GM18909 (cell line): ENCODE data around the gene TRANK1.

Source experiments
- ATAC-seq: cut with Tn5 transposase; IDR thresholded peaks from one replicate; pipeline ENCODE4 v1.9.1; 2021; ENCODE audit warnings: mild to moderate bottlenecking; ENCODE audit not compliant: unreplicated experiment, poor library complexity

The TRANK1 gene

DNA sequence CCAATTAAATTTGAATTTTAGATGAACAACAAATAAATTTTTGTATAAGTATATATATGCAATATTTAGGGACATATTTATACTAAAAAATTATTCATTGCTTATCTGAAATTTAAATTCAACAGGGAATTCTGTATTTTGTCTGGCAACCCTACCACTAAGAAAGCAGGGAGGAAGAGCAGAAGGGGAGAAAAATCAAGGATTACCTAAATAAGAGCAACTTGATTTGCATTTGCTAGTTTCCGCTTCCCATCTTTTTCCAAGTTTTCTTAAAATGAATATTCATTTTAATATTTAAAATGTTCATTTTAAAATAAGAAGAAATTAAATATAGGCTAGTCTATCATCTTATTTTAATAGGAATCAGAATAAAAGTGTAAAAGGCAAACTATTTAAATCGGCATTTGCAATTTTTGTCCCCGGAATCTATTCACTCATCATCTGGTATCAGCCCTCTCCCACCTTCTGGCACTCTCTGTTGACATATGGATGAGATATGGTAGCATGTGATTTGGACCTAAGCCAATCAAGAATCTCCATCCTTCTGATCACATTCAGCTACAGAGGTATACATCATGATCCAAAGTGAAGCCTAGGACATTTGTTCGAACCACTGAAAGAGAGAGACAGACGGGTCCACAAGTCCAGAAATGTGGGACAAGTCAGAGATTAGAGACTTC lies 82.6 kb downstream of the TRANK1 start:
- no peak for ATAC-seq

DNA sequence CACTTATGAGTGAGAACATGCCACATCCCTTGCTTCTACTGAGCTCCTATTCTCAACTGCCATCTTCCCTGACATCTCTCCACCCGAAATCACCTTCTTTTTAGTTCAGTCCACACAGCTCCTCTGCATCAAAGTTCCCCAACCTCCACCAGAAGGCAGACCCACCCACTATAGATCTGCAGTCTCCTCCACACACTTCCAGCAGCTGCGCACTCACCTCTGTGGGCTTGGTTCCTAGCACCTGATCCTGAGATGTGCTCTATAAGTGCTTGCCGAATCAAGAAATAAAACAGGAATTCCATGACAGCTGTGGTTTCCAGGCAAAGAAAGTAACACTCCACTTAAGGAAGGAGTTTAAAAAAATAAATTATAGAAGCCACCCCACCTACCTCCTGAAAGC lies 85.4 kb downstream of the TRANK1 start:
- no peak for ATAC-seq

DNA sequence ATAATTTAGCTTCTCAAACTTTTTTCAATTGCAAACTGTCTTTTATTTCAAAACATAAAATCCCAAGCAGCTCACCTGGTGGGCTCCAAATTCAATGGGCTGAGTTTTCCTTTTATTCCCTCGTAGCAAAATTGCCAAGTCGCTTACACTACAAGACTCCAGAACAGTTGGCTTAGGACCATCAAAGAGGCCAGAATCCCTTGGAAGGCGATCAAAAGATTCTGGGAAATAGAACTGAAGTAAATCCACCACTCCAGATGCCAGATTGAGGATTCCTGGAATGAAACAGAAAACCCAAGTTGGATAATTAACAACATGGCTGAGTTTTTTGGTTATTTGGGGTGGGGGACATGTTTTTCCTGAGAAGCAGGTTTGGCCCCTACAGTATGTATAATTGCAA lies 92.8 kb downstream of the TRANK1 start:
- ATAC-seq = no peak

DNA sequence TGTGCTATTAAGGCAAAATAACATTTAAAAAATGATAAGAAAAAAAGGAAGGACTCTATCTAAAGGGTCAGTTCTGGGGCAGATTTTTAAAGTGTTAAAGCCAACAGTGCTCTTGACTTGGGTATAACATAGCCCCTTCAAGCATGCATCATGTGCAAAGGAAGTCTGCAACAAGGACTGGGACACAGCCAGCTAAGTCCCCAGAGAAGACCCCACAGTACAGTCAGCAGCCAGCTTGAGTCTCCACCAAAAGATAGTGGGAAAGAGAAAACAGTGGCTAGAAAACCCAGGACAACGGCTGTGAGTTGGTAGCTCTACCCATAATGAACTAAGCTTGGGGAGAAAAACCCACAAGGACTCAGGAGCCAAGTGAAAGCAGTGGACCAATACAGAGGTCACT lies 94.1 kb downstream of the TRANK1 start:
- no peak for ATAC-seq

DNA sequence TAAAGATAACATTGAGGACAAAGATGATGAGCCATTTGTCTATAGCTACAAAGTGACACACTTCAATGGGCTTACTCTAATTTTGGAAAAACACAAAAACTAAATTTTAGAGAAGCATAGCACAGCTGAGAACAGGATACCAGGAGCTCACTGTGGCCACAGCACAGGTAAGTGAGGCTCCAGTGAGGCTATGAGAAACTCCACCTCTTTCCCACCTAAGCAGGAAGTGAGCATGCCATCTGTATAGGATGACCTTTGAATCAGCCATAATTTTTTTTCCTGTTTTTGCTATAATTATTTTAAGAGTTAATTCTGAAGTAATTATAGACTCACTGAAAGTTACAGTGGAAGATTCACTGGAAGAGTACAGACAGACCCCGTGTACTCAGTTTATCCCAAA lies 98.4 kb downstream of the TRANK1 start:
- ATAC-seq = no peak

DNA sequence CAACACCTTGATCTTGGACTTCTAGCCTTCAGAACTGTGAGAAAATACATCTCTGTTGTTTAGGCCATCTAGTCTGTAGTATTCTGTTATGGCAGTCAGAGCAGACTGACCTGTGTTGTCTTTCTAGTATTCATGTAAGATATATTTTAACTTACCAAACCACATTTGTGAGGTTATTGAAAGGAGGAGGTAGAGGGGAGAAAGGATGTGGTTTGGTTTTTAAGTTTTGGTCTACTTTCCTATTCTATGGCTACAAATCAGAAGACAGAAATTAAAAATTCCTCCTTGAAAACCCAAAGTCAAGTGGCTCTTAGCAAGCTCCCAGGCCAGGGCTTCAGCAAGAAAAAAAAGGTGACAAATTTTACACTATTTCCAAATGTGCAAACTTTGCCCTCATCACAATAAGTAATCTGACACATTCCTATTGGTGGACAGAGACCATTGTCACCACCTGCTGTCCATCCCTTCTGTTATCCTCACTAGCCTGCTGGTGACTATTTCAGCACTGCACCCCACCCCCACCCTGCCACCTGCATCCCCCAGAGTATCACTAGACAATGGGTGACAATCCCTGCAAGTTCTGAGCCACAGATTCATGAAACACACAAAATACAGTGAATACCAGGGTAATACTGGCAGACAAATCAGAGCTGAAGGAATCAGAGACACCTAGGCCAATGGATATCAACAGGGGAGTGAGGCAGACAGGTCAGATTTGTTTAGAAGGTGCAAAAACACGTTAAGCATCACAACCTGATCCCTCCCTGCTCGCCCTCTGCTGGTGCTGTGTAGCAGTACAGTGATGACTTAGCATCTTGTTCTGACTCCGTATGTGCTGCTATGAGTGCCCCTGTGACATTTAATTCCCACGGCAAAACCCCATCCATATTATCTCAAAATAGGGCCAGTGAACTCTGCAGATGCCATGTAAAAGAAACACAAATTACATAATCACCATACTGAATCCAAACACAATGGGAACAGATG lies 101.5 kb downstream of the TRANK1 start:
- peak; percentile 91 for ATAC-seq

DNA sequence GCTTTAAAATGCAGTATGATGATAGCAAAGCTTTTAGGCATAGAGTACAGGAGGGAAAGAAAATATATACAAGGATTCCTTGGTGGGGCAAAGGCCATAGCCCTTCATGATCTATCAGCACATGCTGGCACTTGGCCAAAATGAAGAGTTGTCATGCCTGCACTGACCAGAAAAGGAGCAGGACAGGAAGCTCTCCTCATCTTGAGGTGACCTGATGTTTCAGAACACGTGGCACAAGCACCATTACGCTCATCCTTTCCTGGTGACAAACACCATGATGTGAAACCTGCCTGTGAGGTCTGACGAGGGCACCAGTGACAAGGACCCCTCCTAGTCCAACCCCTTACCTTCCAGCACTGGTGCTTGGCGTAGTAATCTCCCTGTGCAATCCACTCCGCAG lies 102.6 kb downstream of the TRANK1 start:
- ATAC-seq = no peak

DNA sequence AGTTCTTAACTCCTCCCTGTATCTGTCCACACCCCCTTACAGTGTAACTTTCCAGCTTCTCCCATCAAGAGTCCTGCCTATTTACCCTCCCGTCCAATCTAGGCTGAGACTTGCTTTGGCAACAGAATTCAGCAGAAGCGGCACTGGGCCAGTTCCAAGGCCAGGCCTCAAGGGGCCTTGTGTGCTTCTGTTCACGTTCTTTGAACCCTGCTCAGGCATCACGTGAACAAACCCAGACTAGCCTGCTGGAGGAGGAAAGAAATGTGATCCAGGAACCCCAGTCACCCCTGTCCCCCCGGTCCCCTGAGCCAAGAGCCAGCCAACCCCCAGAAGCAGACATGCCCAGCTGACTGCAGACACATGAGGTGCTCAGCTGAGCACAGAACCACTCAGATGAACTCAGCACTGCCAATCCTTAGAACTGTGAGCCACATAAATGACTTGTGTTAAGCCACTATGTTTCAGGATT lies 104.4 kb downstream of the TRANK1 start:
- ATAC-seq = no peak

DNA sequence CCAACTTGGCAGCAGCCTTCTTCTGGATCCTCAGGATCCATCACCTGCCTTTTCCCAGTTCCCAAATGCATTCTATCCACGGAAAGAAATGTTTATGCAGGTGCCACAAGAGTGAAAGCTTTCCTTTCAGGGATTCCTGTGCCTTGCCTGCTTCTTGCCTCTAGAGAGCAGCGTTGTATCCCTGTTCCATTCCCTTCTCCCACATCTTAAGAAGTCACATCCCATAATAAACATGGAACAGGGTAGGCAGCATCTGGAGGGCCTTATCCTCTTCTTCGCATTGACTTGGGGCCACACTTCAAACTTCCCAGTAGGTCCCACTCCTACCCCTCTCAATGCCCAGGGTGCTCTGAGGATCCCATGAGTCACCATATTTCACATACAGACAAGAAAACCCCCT lies 107.8 kb downstream of the TRANK1 start:
- ATAC-seq = no peak

DNA sequence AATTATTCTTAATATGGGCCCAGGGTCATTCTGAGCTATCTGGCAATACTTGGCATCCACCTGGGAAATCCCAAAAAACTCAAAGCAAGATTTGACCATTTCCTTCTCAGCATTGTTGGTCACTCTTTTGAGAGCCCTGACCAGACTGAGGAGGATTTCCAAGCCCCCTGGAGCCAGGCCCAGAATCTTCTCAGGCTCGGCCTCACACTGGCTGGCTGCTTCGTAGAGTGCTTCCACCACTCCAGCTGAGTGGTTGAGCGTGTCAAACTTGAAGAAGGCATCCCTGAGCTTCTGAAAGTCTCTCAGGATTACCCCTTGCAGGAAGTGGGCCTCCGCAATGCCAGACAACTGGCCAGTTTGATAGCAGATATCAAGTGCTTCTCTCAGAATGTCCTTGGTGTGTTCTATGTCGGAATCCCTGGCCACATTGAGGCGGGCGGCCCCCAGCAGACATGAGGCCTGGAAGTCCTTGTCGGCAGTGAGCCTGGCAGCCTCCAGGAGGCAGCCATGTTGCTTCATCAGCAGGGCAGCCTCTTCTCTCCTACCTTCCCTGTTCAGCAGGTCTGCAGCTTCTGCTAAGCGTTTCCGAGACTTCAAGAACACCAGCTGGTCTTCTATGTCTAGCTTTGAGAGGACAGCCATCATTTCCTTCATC lies 111.6 kb downstream of the TRANK1 start:
- ATAC-seq = no peak

DNA sequence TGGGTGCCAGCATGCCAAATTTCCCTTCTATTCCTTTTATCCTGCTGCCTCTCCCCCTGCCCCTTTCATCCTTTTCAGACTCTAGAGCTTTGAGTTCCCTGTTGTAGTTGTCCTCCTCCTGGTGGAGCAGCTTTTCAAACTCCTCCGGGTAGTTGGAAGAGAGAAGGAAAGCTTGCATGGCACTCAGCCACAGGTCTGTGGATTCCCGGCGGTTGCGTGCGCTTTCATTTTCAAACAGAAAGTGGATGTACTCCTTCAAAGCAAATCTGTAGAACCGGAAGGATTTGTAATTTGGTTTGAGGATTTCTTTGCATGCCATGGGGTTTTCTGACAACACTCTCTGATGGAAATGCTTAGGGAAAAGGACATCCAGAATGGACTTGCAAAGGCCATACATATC lies 112.4 kb downstream of the TRANK1 start:
- no peak for ATAC-seq

DNA sequence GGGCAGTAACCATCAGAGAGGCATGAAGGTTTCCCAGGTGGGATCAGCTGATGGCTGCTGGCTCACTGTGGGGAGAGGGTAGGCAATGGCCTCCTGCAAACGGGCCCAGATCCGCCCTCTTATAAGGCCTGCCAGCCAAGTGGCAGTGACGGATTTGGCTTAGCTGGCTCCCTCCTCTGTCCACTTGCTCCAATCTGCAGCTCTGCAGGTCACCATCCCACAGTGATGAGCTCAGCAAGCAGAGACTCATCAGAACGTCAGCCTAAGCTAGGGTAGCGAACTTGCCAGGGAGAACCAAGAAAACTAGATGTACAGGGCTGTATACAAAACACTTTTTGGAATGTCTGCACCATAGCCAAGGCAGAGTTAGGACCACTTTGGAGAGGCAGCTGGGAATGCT lies 117.7 kb downstream of the TRANK1 start:
- ATAC-seq = no peak

DNA sequence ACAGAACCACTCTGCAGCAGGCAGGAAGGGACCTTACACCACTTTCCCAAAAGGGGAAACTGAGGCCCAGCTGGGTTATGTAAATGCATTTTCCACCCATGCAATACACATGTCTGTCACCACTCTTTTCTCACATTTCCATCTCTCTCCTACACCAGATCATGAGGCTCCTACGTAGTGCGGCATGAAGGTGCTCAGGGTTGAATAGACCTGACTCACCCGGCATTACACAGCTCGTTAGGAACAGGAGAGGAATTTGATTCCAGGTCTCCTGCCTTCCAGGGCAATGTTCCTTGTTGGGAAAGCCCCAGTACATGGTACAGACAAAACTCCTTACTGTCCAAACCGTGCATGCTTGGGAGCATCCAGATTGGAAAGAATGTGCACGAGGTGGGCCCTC lies 118.6 kb downstream of the TRANK1 start:
- no peak for ATAC-seq

DNA sequence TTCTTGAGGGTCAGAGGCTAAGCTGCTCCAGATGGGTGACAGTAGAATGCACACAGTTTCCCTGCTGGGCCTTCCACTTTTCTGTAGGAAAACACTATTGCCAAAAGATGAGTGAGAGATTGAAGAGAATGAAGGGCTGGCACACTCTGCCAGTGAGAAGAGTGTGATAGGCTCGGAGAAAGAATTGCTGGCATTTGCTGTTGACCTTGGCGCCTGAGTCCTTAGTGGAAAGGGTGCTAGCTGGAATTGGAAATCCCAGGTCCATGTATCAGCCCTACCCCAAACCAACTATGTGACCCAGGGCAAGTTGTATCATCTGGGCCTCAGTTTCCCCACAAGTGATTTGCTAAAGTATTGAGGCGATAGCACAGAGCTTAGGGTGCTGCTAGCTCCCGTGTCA lies 120.4 kb downstream of the TRANK1 start:
- no peak for ATAC-seq

DNA sequence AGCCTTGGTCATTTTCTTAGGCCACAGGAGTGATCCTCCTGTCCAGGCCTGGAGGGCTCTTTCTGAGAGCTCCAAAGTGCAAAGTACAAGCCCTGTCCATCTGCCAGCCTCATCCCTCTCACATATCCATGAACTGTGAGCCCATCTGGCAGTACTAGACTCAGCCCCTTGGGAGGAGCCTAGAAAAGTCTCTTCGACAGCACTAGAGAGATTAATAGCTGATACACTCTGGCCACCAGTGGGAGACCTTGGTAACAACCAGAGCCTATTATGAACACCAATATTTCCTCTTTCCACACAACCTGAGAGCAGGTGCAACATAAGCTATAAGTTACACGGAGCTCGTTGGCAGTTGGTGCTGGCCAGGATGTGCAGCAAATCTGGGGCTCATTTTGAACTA lies 121.0 kb downstream of the TRANK1 start:
- no peak for ATAC-seq

DNA sequence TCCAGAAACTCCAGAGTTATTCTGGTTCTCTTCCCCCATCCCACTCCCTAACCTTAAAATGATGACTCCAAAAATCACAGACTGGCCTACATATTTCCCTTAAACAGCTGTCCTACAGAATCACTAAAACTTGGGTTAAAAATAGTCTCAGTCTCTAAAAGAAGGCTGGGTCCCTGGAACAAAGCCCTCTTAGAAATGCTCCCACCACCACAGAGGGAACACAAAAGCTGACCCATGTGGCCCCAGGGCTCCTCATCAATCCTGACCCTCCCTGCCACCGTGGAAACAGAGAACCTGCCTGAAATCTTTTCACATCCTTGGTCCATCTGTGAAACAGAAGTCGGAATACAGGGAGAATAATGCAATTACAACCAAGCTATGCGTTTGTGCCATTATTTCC lies 124.8 kb downstream of the TRANK1 start:
- no peak for ATAC-seq

DNA sequence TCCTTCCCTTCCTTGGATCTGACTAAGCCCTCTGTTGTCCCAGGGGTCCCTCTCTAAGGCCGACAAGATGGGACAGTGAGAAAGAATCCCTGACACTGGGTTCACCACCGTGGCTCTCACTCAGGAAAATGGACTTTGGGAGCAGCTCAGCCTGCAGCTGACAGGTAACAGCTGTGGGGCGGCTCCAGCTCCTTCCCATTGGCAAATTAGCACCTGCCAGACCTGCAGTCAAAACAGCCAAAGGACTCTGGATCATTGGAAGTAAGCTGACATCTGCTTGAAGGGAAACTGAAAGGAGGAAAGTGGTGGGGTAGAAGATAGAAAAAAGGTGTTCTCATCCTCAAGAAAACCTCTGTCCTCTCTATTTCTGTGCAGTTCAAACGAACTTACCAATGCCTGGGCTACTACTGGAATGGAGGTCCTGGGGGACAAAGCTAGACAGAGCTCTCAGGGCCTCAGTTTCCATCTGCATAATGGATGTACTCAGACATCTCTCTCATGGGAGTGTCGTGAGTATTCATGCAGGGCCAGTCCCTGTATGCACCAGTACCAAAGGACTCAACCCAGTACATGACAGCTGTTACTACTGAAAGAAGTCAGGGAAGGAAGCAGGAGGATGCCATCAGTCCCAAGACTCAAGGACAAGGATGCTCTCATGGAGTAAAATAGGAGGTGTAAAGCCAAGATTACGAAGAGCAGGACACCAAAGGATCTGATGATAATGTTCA lies 126.9 kb downstream of the TRANK1 start:
- ATAC-seq = no peak

DNA sequence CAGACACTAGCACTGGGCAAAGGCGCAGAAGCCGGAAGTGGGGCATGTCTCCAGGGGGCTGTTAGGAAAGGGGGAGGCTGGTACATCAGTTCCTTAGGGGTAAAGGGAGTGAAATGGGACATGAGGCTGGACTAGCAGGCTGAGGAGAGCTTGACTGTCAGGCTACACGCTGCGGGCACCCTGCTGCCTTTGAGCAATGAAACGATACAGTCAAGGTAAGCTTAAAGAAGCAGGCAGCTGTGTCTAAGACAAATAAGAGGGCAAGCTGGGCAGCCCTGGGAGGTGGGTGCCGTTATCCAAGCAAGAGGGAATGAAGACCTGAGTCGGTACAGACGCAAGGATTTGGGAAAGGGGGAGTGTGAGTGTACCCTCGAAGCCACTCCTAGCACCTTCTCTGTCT lies 129.5 kb downstream of the TRANK1 start:
- no peak for ATAC-seq

DNA sequence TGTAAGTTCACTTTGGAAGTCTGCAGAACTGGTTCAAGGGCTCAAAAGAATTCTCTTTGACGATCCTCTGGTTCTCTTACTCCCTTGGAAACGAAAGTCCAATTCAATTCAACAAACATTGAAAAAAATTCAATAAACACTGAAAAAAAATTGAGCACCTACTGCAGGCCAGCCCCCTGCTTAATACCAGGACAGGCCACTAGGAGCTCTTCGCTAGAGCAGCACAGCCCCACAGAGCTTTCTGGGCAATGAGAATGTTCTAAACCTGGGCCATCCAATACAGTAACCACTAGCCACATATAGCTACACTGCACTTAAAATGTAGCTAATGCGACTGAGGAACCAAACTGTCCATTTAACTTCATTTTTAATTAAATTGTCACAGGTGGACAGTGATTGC lies 130.1 kb downstream of the TRANK1 start:
- peak; percentile 44 for ATAC-seq

DNA sequence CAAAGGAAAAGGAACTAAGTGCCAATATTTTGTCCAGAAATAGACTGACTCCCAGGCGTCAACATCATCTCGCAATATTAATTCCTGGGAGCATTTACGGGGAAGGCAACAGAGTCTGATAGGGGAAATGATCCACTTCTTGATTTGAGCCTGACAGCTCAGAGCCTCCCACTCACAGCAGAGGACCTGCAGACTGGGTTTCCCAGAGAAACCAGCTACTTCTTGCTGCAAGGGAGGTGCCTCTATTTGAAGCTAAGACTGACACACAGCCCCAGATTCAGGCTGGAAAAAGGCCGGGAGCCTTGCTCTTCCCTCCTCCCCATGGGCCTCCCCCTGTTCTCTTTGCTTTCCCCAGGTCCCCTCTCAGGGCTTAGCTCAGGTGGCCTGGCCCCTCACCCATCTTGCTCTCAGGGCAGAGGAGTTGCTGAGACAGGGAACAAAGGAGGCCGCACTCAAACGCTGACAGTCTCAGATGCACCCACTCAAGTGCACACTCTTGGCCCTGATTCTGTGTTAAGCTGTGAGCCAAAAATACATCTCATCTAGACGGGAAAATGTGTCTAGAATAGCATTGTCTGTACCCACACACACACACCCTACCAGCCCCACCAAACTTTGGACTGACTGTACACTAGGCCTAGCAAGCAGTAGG lies 130.7 kb downstream of the TRANK1 start:
- no peak for ATAC-seq
